Caco-2 (cell line): ENCODE results near the gene KIF26B. TPM values are rescaled to one million over a fixed set of nuclear protein-coding genes. Genes with fewer than 3 reads are reported as not detected.

Experiments used
- BruUV-seq: library from RNA; stranded (reverse); fragments of 400-500 nt; replicated peaks from 2 replicates; lab custom pipeline; 2021; lab: Mats Ljungman, UMichigan
- CTCF ChIA-PET: fragments of 300-600 bp; sonication (Branson Sonifier 250); formaldehyde crosslinking; loops from one replicate; lab custom pipeline; 2022; ENCODE audit warnings: antibody characterized with exemption; lab: Charles Lee
- POLR2A ChIA-PET: fragments of 300-600 bp; sonication (Branson Sonifier 250); formaldehyde crosslinking; loops from one replicate; lab custom pipeline; 2022; ENCODE audit warnings: antibody characterized with exemption; lab: Charles Lee
- DNase-seq, 2 experiments: peaks; one replicate each; pipeline versions ENCODE4 v3.0.0 to v3.0.0-alpha.2; 2020 to 2022
- H3K27me3 ChIP-seq: replicated peaks from 2 replicates; pipeline ENCODE4 v1.6.0; 2011; ENCODE audit warnings: low read length; ENCODE audit not compliant: control insufficient read depth, insufficient read depth
- H3K36me3 ChIP-seq: 2 replicates; pipeline ENCODE4 v1.5.1; 2011; ENCODE audit warnings: low read length; ENCODE audit not compliant: control insufficient read depth, insufficient read depth
- H3K4me1 ChIP-seq: fragments of 250-450 bp; sonication (Bioruptor Pico); 2 replicates; pipeline ENCODE4 v1.5.1; 2020; ENCODE audit warnings: mild to moderate bottlenecking
- H3K4me3 ChIP-seq: 2 replicates; pipeline ENCODE4 v1.5.1; 2011; ENCODE audit warnings: low read depth, mild to moderate bottlenecking, control low read depth, low read length
- H3K9me3 ChIP-seq: fragments of 250-450 bp; sonication (Bioruptor Pico); 2 replicates; pipeline ENCODE4 v1.5.1; 2020; ENCODE audit warnings: mild to moderate bottlenecking, moderate library complexity
- H3K27ac Mint-ChIP-seq: one replicate; pipeline ENCODE4 v1.8.0; 2022; ENCODE audit warnings: mixed read lengths; ENCODE audit not compliant: unreplicated experiment
- H3K27me3 Mint-ChIP-seq: one replicate; pipeline ENCODE4 v1.8.0; 2022; ENCODE audit warnings: mixed read lengths; ENCODE audit not compliant: insufficient read depth, unreplicated experiment
- H3K36me3 Mint-ChIP-seq: one replicate; pipeline ENCODE4 v1.8.0; 2022; ENCODE audit warnings: mild to moderate bottlenecking, mixed read lengths; ENCODE audit not compliant: insufficient read depth, unreplicated experiment
- H3K4me1 Mint-ChIP-seq: one replicate; pipeline ENCODE4 v1.8.0; 2022; ENCODE audit warnings: low read depth, mixed read lengths; ENCODE audit not compliant: unreplicated experiment
- H3K4me3 Mint-ChIP-seq: one replicate; pipeline ENCODE4 v1.8.0; 2022; ENCODE audit warnings: mild to moderate bottlenecking, moderate library complexity, mixed read lengths; ENCODE audit not compliant: unreplicated experiment
- H3K9me3 Mint-ChIP-seq: one replicate; pipeline ENCODE4 v1.8.0; 2022; ENCODE audit warnings: mixed read lengths; ENCODE audit not compliant: unreplicated experiment
- intact Hi-C: fragments of 100-400 bp; cut with micrococcal nuclease; formaldehyde crosslinking; loops from one replicate; pipeline ENCODE4 v1.10.0; 2022; ENCODE audit not compliant: unreplicated experiment
- total RNA-seq: library from RNA; stranded (reverse); gene quantifications from 2 replicates; pipeline ENCODE4 v1.2.3, GENCODE V29; 2022
- TF ChIP-seq, protein P1 (sequence below), 2 experiments: fragments of 200-600 bp in 1 of 2; IDR thresholded peaks; 1 replicate in 1 of 2; 2 replicates in 1 of 2; pipeline versions ENCODE4 v1.5.1 to v1.8.0; 2011 to 2022; ENCODE audit warnings: antibody characterized with exemption in 1 of 2, control low read depth in 1 of 2, inconsistent platforms in 1 of 2, low read depth in 1 of 2, low read length in 1 of 2, mild to moderate bottlenecking in 1 of 2, moderate library complexity in 1 of 2; ENCODE audit not compliant: insufficient read depth in 1 of 2, severe bottlenecking in 1 of 2, unreplicated experiment in 1 of 2

Gene KIF26B
- total RNA-seq, 1 experiment from 2014 or later: 4.9 TPM

DNA sequence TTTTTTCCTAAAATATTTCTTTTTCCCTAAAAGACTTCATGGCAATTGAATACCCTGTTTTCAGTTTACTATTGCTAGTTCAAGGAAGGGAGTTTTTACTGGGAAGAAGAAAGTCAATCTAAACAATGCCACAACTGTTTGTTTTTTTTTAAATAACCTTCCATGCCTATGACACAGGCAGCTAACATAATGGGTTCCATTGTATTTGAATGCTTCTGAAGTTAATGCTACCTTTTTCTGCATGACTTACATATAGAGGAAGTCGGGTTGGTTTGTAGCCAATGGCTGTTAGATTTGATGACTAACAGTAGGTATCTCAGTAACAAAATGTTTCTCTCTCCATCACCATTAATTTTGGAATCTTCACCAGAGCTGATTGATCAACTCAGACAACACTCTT lies 134.0 kb downstream of the KIF26B start:
- H3K27me3 Mint-ChIP-seq: no peaks in the 10 kb centered on the region
- no peaks in the 10 kb centered on the region; the same call in 1 of the 2 replicates for H3K4me1 ChIP-seq
- DNase-seq: no peak
- H3K4me3 Mint-ChIP-seq: no peak overlapping the region
- intact Hi-C loops: no loop called here
- no peaks in the 10 kb centered on the region for H3K36me3 Mint-ChIP-seq
- H3K36me3 ChIP-seq: no peaks in the 10 kb centered on the region
- no peaks in the 10 kb centered on the region for H3K9me3 ChIP-seq
- no peak overlapping the region for H3K4me3 ChIP-seq
- CTCF ChIA-PET: no interaction called here
- BruUV-seq: no TSS peak
- no peak overlapping the region for H3K27ac Mint-ChIP-seq
- no peaks in the 10 kb centered on the region for H3K9me3 Mint-ChIP-seq
- POLR2A ChIA-PET: no interaction called here
- no peaks in the 10 kb centered on the region for H3K27me3 ChIP-seq
- no peaks in the 10 kb centered on the region for H3K4me1 Mint-ChIP-seq
- TF ChIP-seq, protein P1, sequence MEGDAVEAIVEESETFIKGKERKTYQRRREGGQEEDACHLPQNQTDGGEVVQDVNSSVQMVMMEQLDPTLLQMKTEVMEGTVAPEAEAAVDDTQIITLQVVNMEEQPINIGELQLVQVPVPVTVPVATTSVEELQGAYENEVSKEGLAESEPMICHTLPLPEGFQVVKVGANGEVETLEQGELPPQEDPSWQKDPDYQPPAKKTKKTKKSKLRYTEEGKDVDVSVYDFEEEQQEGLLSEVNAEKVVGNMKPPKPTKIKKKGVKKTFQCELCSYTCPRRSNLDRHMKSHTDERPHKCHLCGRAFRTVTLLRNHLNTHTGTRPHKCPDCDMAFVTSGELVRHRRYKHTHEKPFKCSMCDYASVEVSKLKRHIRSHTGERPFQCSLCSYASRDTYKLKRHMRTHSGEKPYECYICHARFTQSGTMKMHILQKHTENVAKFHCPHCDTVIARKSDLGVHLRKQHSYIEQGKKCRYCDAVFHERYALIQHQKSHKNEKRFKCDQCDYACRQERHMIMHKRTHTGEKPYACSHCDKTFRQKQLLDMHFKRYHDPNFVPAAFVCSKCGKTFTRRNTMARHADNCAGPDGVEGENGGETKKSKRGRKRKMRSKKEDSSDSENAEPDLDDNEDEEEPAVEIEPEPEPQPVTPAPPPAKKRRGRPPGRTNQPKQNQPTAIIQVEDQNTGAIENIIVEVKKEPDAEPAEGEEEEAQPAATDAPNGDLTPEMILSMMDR (IDR thresholded peaks at IDR 0.05; ENCODE audit: insufficient read depth in 1 of 2, low read depth in 1 of 2, low read length in 1 of 2, severe bottlenecking in 1 of 2, unreplicated experiment in 1 of 2): no peak

DNA sequence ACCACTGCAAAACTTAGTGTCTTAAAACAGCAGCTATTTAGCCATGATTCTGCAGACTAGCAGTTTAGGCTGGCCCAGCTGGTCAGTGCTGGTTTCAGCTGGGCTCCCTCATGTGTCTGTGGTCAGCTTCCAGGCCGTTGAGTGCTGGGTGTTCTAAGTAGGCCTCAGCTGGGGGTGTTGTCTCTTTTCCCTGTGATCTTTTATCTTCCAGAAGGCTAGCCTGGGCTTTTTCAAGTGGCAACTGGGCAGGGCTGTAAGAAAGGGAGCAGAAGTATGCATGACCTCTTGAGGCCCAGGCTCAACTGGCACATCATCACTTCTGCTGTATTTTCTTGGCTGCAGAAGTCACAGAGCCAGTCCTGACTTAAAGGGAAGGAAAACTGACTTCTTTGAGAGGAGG lies 136.1 kb downstream of the KIF26B start:
- no peaks in the 10 kb centered on the region for H3K27me3 Mint-ChIP-seq
- H3K4me1 ChIP-seq: no peaks in the 10 kb centered on the region
- H3K9me3 ChIP-seq: no peaks in the 10 kb centered on the region
- no peak overlapping the region for H3K4me3 Mint-ChIP-seq
- H3K36me3 Mint-ChIP-seq: no peaks in the 10 kb centered on the region
- no peak for DNase-seq
- TF ChIP-seq, protein P1 (IDR thresholded peaks at IDR 0.05; ENCODE audit: insufficient read depth in 1 of 2, low read depth in 1 of 2, low read length in 1 of 2, severe bottlenecking in 1 of 2, unreplicated experiment in 1 of 2): no peak
- CTCF ChIA-PET: no interaction called here
- no peak overlapping the region for H3K4me3 ChIP-seq
- intact Hi-C loops: no loop called here
- BruUV-seq: no TSS peak
- no peaks in the 10 kb centered on the region for H3K36me3 ChIP-seq
- no peaks in the 10 kb centered on the region for H3K9me3 Mint-ChIP-seq
- POLR2A ChIA-PET: no interaction called here
- H3K4me1 Mint-ChIP-seq: no peaks in the 10 kb centered on the region
- H3K27me3 ChIP-seq: no peaks in the 10 kb centered on the region
- no peak overlapping the region for H3K27ac Mint-ChIP-seq

DNA sequence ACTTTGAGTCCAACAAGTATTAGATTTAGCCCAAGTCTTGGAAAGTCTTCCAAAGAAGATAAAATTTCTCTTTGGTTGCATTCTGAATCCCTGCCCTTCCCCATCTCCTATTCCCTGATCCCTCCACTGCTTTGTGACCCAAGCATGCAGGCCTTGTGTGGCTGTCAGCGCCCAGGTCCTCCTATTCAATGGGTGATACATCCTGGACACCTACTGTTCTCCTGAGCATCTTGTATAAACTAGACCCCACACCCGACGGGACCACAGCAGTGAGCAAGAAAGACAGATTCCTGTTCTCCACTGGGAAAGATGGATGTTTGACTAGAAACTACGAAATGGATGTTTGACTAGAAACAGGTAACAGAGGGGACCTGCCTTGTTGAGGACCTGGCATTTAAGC lies 136.6 kb downstream of the KIF26B start:
- no peaks in the 10 kb centered on the region for H3K4me1 ChIP-seq
- H3K9me3 Mint-ChIP-seq: no peaks in the 10 kb centered on the region
- H3K27ac Mint-ChIP-seq: no peak overlapping the region
- no peak overlapping the region for H3K4me3 ChIP-seq
- TF ChIP-seq, protein P1 (IDR thresholded peaks at IDR 0.05; ENCODE audit: insufficient read depth in 1 of 2, low read depth in 1 of 2, low read length in 1 of 2, severe bottlenecking in 1 of 2, unreplicated experiment in 1 of 2): no peak
- CTCF ChIA-PET: no interaction called here
- no peaks in the 10 kb centered on the region for H3K27me3 ChIP-seq
- intact Hi-C loops: no loop called here
- BruUV-seq: no TSS peak
- no peaks in the 10 kb centered on the region for H3K4me1 Mint-ChIP-seq
- POLR2A ChIA-PET: no interaction called here
- no peaks in the 10 kb centered on the region for H3K27me3 Mint-ChIP-seq
- H3K9me3 ChIP-seq: no peaks in the 10 kb centered on the region
- no peaks in the 10 kb centered on the region for H3K36me3 Mint-ChIP-seq
- no peak for DNase-seq
- H3K4me3 Mint-ChIP-seq: no peak overlapping the region
- H3K36me3 ChIP-seq: no peaks in the 10 kb centered on the region
